GM21528 (cell line): Measurements from ENCODE around the gene SCGB1C1.
"Not testable (repeated sequence)": the region's sequence is repeated elsewhere in the genome, so short reads cannot be mapped to it uniquely, and the experiment has no call there.

Source experiments
- ATAC-seq: cut with Tn5 transposase; IDR thresholded peaks from one replicate; pipeline ENCODE4 v1.9.1; 2021; ENCODE audit warnings: mild to moderate bottlenecking, moderate library complexity; ENCODE audit not compliant: unreplicated experiment, low FRiP score

SCGB1C1 gene

DNA sequence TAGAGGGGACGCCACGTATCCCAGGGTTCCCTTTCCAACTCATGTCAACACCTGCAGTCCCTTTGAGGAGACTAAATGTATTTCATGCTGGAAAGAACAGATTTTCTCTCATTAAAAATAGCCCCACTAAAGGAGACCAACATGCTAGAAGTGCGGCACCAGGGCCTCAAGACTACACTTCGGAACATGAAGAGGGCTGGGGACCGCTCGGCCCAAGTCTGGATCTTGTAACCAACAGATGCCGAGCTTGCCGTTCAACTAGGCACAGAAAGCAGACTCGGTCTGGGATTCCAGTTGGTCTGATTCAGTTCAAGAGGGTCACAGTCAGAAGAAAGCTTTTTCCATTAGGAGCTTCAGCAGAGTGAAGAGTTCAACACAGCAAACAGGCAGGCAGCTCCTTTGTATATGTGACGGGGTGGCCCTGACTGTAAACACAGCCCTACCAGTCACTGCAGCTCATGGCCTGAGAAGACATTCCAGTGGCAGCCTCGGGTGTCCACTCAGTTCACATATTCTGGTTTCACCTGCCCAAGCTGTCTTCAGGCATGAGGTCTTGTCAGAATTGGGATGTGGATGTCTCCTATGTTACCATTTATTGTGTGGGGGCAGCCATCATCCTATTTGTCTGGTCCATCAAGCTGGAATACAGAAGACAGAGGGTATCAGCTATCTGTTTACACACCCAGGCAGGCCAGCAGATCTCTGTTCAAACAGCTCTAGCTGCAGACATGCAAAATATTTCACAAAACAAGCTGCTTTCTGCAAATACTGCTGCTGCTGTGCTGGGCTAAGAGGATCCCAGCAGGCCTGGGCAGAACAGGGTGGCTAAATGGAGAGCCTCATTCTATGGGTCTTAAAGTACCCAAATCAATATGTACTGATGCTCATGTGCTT is 23.4 kb downstream of the SCGB1C1 start:
- no peak for ATAC-seq

DNA sequence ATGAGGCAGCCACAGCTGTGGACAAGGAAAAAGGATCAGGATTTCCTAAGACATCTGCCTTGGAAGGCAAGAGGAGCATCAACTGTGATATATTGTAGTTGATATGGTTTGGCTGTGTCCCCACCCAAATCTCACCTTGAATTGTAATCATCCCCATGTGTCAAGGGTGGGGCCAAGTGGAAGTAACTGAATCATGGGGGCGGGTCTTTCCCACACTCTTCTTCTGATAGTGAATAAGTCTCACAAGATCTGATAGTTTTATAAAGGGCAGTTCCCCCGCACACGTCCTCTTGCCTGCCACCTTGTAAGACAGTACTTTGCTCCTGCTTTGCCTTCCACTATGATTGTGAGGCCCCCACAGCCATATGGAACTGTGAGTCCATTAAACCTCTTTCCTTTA is 24.8 kb downstream of the SCGB1C1 start:
- no peak for ATAC-seq

DNA sequence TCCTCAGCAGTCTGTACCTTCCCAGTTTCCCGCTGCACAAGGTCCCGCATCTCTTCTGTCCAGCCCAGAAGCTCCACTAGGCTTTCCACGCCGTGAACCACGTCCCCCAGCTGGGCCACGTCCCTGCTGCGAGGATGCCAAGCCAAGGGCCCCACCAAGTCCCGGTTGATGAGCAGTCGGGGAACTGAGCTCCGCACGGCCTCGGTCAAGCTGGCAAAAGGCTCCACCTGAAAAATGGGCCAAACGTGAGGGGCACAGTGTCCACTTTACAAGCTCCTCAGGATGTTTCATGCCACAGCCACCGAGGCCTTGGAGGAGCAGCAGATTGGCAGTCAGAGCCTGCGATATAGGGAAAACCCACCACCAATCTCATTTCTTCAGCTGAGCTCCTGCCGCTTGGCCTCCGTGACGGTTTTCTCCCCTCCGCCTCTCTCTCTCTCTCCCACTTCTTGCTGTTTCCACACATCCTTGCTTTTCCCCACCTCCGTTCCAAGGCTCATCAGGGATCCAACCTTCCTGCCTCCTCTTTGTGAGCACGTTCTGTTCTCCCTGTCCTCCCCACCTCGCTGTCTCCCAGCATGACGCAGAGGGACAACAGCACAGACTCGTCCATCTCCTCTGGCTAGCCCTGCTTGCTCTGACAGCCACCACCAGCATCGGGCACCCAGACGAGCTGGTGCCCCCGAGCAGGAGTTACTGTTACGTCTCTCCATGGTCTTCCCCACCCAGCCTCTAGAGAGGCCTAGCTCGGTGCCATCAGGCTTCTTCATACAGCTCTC is 26.1 kb downstream of the SCGB1C1 start:
- no peak for ATAC-seq

DNA sequence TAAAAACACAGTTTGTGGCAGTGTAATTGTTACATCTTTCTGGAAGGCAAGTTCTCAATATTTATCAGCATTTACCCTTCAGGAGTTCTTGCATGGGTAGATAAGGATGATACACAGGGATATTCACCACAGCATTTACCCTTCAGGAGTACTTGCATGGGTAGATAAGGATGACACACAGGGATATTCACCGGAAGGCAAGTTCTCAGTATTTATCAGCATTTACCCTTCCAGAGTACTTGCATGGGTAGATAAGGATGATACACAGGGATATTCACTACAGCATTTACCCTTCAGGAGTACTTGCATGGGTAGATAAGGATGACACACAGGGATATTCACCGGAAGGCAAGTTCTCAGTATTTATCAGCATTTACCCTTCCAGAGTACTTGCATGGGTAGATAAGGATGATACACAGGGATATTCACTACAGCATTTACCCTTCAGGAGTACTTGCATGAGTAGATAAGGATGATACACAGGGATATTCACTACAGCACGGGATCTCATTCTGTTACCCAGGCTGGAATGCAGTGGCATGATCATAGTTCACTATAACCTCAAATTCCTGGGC is 27.9 kb downstream of the SCGB1C1 start:
- ATAC-seq = not testable (repeated sequence)

DNA sequence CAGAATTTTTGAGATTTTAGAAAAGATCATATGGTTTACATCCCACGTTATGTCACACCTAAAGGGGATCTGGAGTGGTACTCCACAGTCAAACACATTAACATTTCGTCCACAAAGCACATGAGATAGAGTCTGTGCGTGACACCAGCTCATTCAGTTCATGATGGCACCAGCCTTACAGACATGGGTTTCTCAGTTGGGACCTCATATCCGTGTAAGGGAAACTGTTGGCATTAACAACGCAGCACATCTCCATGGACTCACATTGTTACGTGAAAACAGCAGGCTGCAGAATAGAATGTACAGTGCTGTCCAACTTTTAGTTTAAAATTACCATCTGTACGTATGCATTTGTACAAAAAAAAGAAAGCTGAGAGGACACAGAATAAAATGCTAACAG is 28.7 kb downstream of the SCGB1C1 start:
- ATAC-seq = no peak

DNA sequence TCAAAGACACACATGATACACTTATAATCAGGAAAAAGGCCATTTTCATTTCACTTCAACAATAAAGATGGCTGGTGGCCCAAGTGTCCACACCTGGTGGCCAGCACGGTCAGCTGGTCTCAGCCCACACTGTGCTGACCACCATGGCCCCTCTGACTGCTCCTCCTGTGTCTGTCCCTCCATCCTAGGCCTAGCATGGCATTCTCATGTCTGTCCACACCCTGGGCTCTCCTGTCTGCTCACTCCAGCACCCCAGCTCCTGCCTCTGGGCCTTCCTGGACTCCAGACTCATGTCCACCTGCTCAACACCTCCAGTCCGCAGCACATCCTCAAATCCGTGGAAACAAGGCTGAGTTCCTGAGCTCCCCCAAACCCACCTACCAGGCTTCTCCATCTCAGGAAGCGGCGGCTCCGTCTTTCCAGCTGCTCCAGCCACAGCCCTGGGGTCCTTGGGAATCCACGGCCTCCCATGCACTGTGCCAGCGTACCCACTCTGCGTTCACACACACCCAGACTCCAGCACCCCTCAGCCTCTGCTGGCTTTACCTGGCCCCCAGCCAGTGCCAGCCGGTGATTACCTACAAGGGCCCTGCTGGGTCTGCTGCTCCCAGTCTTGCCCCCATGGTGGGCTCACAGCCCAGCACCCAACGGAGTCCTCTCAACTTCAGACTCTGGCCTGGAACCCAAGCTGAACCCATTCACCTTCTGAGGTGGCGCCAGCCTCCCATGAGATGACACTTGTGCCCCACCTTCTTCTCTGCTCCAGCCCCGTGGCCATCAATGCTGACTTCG is 29.3 kb downstream of the SCGB1C1 start:
- no peak for ATAC-seq

DNA sequence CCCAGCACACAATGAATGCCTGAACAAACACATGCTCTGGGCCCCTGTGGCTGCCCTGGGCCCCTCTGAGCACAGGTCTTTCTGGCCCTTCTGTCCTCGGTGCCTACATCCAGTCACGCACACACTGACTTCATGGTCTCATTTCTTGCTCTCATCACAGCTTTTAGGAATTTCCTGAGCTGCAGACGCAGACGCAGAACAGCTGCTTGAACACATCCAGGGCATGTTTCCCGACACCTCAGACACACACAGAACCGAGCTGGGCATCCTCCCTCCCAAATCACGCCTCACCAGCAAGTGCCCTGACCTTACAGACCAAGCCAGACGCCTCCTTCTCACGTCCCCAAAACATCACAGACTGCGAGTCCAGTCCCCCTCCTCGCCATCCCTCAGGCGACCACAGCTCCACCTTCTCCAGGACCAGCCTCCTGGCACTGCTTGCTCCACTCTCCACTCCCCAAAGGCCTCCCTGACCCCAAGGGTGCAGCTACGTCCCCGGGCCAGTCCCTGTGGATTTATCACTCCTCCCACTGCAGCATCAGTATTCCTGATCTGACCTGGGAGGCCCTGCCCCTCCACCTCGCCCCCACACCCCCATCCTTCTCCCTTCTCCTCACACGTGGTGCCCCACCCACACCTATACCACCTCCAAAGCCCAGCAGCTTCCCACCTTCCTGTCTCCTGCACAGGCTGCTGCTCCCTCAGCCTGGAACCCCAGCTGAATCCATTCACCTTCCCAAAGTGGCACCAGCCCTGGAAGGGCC is 30.3 kb downstream of the SCGB1C1 start:
- no peak for ATAC-seq

DNA sequence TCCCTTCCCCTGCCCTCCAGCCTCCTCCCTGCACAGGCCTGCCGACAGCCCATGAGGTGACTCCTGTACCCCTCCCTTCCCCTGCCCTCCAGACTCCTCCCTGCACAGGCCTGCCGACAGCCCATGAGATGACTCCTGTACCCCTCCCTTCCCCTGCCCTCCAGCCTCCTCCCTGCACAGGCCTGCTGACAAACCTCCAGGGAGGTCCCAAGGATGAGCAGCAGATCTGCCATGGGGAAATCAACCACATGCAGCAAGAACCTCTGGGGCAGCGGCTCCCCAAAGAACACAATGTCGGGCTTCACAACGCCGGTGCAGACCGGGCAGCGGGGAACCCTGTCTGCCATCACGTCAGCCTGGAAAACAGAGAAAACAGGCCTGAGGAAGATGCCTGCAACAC is 31.0 kb downstream of the SCGB1C1 start:
- no peak for ATAC-seq

DNA sequence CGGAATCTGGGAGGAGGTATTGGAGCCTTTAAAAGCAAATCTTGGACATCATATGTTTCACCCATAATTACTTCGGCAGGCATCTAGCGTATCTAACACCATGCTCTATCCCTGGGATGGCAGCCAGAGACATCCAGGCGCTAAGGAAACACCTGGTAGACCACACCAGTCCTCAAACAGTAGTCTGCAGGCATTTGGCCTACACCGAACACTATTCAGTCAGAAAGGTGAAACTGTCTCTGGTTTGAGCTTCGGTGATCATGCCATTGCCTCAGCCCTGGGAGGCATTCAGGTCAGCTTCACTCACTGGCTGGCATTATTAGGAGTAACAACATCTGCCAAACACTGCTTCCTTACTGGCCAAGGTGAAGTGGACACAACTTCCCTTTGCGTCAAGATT is 31.5 kb downstream of the SCGB1C1 start:
- ATAC-seq = no peak

DNA sequence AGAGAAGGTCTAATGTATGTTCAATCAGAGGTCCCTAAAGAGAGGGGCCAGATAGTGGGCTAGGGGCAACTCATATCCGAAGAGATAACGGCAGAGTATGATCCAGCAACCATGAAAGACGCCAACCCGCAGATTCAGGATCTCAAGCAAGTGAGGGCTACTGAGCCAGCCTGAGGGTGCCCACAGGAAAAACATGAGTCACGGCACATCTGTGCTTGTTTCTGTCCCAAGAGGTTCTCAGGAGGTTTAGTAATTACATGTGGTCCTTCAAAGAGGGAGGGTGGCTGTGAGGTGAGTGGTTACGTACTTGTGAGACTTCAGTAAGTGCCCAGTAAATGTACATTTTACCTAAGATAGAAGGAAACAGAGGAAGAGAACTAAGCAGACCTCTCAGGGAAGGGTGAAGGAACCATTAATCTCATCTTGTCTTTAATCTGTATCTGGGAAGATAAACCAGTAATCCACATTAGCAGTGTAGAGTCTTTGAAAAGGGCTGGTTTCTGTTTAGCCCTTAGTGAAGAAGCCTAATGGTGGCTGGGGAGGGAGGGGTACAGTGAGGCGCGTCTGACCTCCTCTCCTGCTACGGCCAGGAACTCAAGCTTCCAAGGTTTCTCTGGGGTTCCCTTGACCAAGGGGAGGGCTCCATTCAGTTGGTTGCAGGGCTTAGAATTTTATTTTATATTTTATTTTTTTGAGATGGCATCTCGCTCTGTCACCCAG is 33.0 kb downstream of the SCGB1C1 start:
- no peak for ATAC-seq

DNA sequence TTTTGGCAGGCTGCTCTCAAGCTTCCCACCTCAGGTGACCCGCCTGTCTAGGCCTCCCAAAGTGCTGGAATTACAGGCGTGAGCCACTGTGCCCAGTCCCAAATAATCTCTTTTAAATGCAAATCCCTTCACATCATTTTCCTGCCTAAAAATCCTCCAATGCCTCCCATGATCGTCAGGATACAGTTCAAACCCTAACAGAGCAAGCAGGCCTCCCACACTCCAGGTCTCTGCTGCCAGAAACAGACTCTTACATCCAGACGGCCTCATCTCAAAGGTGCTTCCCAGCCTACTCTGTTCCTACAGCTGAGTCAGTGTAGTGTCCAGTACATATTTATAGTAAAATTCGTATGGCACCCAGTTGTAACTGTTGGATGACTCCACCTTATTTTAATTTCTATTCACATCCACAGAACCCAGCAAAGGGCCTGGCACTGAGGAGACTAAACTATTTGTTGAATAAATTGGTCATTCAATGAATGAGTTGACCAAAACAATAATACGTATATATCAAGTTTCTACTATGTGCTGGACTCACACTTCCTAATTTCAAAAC is 35.0 kb downstream of the SCGB1C1 start:
- ATAC-seq = no peak

DNA sequence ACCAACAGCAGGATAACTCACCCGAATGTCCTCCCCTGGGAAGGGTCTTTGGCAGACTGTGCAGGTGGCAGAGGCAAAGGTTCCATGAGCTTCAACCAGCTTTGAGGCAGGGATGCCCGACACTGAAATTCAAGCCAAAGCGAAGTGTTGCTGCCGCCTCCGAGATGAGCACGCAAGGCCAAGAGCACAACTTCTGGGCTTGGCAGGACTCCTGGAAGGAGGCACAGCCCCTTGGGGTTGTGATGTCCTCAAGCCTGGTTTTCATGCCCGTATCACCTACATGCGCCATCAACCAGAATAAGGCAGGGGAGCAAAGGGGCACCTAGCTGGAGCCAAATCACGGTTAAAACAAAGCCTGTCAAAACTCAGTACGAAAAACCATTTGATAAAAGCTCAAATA is 37.6 kb downstream of the SCGB1C1 start:
- ATAC-seq = no peak

DNA sequence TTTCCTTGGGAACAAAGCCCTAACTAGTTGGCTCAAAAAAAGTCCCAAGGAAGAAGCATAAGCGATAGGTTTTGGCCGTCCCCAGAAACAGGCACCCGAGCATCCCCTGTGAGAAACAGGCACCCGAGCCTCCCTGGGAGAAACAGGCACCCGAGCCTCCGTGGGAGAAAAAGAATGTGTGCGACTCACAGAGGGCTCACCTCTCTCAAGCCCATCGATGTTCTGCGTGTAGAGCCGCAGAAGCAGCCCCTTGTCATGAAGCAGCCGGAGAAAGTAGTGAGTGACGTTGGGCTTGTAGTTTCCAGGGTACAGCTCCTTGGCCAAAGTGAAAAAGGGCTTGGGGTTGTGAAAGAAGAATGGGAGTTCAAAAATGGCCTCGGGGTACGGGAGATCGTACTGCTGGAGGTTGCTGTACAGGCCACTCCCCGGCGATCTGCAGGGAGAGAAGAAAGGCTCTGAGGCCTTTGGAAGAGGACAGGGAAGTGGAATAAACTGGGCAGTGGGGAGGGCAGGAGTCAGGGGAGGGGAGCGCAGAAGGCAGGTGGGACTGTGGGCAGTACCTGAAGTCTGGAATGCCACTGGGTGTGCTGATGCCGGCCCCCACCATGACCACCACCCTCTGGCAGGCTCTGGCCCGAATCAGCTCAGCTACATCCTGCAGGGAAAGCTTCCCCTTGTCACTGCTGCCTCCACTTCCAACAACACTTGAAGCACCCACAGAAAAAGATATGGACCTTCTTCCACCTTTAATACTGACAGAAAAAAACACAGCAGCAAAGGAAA is 40.1 kb downstream of the SCGB1C1 start:
- ATAC-seq = no peak

DNA sequence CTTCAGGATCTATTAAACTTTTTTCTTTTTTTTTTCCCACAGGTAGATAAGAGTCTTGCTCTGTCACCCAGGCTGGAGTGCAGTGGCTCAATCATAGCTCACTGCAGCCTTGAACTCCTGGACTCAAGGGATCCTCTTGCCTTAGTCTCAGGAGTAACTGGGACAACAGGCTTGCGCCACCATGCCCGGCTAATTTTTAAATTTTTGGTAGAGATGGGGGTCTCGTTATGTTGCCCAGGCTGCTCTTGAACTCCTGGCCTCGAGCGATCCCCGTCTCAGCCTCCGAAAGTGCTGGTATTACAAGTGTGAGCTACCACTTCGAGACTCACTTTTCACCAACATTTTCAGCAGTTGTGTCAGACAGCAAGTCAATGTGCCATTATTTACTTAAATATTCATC is 42.3 kb downstream of the SCGB1C1 start:
- no peak for ATAC-seq

DNA sequence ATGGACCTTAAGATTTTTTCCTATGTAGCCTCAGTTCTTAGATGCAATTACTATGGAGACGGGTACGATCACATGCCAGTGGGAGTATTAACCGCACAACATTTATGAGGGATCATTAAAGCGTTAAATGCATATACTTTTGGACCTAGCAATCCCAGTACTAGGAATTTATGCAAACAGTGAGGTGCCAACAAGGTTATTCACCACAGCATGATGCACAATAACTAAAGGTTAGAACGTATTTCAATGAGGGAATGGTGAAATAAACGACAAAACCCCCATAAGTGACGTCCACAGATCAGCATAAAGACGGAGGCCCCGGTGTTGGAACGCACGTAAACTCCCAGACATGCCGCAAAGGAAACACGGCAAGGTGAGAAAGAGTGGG is 42.7 kb downstream of the SCGB1C1 start:
- ATAC-seq = peak; percentile 17

DNA sequence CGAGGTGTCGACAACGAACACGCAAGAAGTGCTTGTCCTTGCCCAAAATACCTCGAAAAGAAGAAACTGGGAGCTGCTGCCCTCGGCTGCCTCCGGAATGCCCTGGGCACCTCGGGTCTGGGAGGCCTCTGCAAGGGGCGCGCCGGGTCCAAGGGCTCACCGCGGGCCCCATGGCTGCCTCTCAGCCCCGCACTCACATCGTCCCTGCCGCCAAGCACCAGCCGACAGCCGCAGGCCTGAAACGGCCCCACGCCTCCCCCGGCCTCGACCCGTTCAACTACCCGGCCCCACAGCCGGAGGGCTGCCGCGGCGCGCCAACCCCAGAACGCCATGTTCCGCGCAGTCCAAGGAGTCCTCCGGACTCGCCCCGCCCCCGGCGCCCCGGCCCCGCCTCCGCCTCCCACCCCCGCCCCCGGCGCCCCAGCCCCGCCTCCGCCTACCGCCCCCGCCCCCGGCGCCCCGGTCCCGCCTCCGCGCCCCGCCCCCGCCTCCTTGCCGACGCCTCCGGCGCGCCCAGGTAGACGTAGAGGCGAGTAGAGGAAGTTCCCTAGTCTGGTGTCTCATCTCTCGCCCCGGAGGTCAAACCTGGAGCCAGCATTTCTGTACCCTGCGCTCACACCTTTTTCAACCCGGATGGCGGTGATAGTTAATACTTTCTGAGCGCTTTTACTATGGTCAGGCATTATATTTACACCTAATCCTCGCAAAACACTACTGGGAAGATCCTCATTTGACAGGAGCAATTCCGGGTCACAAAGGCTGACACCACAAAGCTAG is 43.3 kb downstream of the SCGB1C1 start, which contains the start of gene SIRT3:
TSS of gene SIRT3 (minus strand) at position 346 of the 777 bp plus-strand sequence. CDS start at position 332, 14 bp downstream.
- peak; percentile 72 for ATAC-seq
